Ovary (tissue), 3 donors: Measurements from ENCODE around the gene AFAP1.

Experiments
- EP300 ChIP-seq: sonication (generic); formaldehyde crosslinking; IDR thresholded peaks from one replicate; pipeline ENCODE4 v1.6.1; 2017; ENCODE audit warnings: antibody characterized with exemption
- POLR2A ChIP-seq: fragments of 450-650 bp; IDR thresholded peaks from one replicate; pipeline ENCODE4 v1.6.1; 2017; ENCODE audit warnings: antibody characterized with exemption, mild to moderate bottlenecking, moderate library complexity
- TF ChIP-seq, protein P1 (sequence below), 3 donors: fragments of 450-650 bp in 2 of 3; fragments of 200-600 bp in 1 of 3; IDR thresholded peaks; one replicate each; pipeline versions ENCODE4 v1.5.1 to v1.8.0; 2016 to 2022; ENCODE audit warnings: antibody characterized with exemption in 3 of 3, mild to moderate bottlenecking in 1 of 3
- donor health status: DM: no; HTN: no; CAD: no.

DNA sequence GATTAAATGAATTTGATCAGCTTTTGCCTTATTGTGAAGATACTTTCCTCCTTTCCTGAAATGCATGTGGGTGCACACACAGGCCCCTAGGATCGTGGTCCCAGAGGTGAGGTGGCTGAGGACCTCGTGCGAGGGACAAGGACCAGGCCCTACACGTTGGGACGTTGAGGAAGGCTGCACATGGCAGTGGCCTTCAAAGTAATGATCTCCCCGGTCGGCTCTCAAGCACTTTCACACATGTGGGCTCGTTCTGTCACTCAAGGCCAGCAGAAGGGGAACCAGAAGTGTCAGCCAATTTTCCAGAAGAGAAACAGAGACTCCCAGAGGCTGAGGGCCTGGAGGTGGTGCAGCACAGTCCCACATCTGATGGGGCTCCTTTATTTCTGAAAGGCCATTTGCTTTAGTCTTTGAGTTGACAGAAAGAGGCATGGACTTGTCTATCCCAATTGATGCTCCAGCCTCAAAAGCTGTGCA is 196.8 kb downstream of the AFAP1 start:
- TF ChIP-seq, protein P1, sequence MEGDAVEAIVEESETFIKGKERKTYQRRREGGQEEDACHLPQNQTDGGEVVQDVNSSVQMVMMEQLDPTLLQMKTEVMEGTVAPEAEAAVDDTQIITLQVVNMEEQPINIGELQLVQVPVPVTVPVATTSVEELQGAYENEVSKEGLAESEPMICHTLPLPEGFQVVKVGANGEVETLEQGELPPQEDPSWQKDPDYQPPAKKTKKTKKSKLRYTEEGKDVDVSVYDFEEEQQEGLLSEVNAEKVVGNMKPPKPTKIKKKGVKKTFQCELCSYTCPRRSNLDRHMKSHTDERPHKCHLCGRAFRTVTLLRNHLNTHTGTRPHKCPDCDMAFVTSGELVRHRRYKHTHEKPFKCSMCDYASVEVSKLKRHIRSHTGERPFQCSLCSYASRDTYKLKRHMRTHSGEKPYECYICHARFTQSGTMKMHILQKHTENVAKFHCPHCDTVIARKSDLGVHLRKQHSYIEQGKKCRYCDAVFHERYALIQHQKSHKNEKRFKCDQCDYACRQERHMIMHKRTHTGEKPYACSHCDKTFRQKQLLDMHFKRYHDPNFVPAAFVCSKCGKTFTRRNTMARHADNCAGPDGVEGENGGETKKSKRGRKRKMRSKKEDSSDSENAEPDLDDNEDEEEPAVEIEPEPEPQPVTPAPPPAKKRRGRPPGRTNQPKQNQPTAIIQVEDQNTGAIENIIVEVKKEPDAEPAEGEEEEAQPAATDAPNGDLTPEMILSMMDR (IDR thresholded peaks at IDR 0.05) = no peak
- TF ChIP-seq POLR2A = no peak
- no peak for TF ChIP-seq EP300
